Glutamatergic neuron (in vitro differentiated cells): ENCODE data around the gene BFSP1. TPM values are rescaled to one million over a fixed set of nuclear protein-coding genes. Genes with fewer than 3 reads are reported as not detected.

ENCODE experiments used
- DNase-seq: peaks from one replicate; pipeline ENCODE4 v3.0.0; 2022
- H3K27ac Mint-ChIP-seq: one replicate; pipeline ENCODE4 v1.8.0; 2020; ENCODE audit warnings: mild to moderate bottlenecking, mixed read lengths, inconsistent platforms; ENCODE audit not compliant: unreplicated experiment
- H3K27me3 Mint-ChIP-seq: one replicate; pipeline ENCODE4 v1.8.0; 2020; ENCODE audit warnings: mild to moderate bottlenecking, moderate library complexity, mixed read lengths, inconsistent platforms; ENCODE audit not compliant: unreplicated experiment
- H3K36me3 Mint-ChIP-seq: one replicate; pipeline ENCODE4 v1.8.0; 2020; ENCODE audit warnings: mild to moderate bottlenecking, mixed read lengths, inconsistent platforms; ENCODE audit not compliant: unreplicated experiment
- H3K4me1 Mint-ChIP-seq: one replicate; pipeline ENCODE4 v1.8.0; 2020; ENCODE audit warnings: mild to moderate bottlenecking, low read depth, mixed read lengths, inconsistent platforms; ENCODE audit not compliant: unreplicated experiment
- H3K4me3 Mint-ChIP-seq: one replicate; pipeline ENCODE4 v1.8.0; 2020; ENCODE audit warnings: mild to moderate bottlenecking, mixed read lengths, inconsistent platforms; ENCODE audit not compliant: unreplicated experiment
- H3K9me3 Mint-ChIP-seq: one replicate; pipeline ENCODE4 v1.8.0; 2020; ENCODE audit warnings: mild to moderate bottlenecking, moderate library complexity, mixed read lengths, inconsistent platforms; ENCODE audit not compliant: unreplicated experiment
- CTCF ChIP-seq: fragments of 200-600 bp; sonication (generic); IDR thresholded peaks from one replicate; pipeline ENCODE4 v1.5.0; 2021; ENCODE audit not compliant: partially characterized antibody, unreplicated experiment
- total RNA-seq: library from RNA; stranded (reverse); fragmentation: NEBNext Ultra II Directional; extraction: Animal tissue kit (Norgen Biotek cat#: 25700); gene quantifications from one replicate; pipeline ENCODE4 v1.2.1, GENCODE V29; 2021; ENCODE audit not compliant: unreplicated experiment

BFSP1 gene
- total RNA-seq, 1 donor from 2014 or later, result 0.69 TPM

DNA sequence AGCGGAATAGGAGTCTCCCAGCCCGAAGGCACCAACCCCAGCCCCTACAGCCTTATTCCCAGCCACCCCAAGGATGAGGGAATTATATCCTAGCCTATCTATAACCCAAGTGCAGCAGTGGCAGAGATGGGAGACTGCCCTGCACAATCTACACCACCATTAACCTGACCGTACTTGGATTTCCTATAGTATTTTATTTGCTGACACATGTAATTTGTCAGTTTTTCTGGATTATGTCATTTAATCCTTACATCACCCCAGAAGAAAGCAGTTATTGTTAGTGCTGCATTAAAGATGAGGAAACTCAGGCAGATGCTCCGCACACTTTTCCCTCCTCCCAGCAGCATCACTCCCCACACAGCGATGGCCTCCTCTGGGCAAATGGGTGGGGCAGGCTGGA is 6.0 kb downstream of the BFSP1 start:
- Mint-ChIP-seq H3K4me3 (no peak overlapping the region), H3K27me3 (peaks cover 3% of the 10 kb centered on the region)

DNA sequence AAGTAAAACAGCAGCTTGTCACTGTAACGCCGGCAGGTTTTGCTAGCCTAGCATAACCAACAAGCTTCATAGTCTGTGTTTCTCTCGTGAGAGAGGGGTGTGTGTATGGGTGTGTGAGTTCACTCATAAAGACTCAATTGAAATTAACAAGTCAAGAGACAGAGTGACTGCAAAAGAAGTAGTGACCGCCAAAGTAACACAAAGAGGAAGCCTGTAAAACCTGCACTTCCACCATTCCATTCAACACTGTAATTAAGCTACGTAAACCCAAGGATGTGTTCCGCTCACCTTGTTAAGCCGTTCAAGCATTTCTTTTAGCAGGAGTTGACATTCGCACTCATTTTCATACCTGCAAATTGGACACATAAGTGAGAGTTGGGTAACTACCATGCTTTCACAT is 6.6 kb downstream of the BFSP1 start:
- Mint-ChIP-seq H3K27me3 (peaks cover 3% of the 10 kb centered on the region), H3K4me3 (no peak overlapping the region), H3K36me3 (peaks cover 4% of the 10 kb centered on the region), H3K27ac (no peak overlapping the region), H3K9me3 (peaks cover 5% of the 10 kb centered on the region), H3K4me1 (no peaks in the 10 kb centered on the region)
- DNase-seq, result no peak
- no peak for TF ChIP-seq CTCF

More for the DNA sequence above, 6.0 kb downstream of the BFSP1 start:
- no peak for TF ChIP-seq CTCF
- Mint-ChIP-seq H3K9me3 (peaks cover 5% of the 10 kb centered on the region), H3K36me3 (peaks cover 4% of the 10 kb centered on the region), H3K4me1 (no peaks in the 10 kb centered on the region), H3K27ac (no peak overlapping the region)
- no peak for DNase-seq

DNA sequence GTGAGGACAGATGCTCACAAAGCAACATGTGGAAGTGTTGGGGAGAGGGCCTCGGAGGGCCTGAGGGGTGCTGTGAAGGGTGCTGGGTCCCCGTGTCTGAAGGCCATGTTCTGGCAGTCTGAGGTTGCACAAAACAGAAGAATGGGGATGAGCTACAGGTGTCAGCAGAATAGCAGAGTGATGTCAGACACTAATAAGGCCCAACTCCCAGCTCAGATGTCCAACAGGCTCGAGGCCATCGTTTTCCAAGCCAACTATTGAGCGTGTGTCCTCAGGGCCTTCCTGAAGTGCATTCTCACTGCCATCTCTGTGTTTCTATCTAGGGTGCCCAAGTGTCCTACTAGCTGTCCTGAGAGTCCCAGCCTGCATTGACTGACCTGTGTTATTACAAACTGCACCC is 7.9 kb downstream of the BFSP1 start:
- H3K4me3 Mint-ChIP-seq, result no peak overlapping the region
- no peak overlapping the region for H3K27ac Mint-ChIP-seq
- no peaks in the 10 kb centered on the region for H3K4me1 Mint-ChIP-seq
- H3K9me3 Mint-ChIP-seq, result peaks cover 5% of the 10 kb centered on the region
- no peak for TF ChIP-seq CTCF
- peaks cover 3% of the 10 kb centered on the region for H3K27me3 Mint-ChIP-seq
- no peaks in the 10 kb centered on the region for H3K36me3 Mint-ChIP-seq
- DNase-seq, result no peak

GRCh38 chr20:17522528-17522927 is 8.7 kb downstream of the BFSP1 start:
- Mint-ChIP-seq H3K4me1 (no peaks in the 10 kb centered on the region), H3K27me3 (peaks cover 3% of the 10 kb centered on the region), H3K4me3 (no peak overlapping the region), H3K36me3 (no peaks in the 10 kb centered on the region), H3K9me3 (peaks cover 5% of the 10 kb centered on the region), H3K27ac (no peak overlapping the region)
- no peak for TF ChIP-seq CTCF
- DNase-seq, result no peak

GRCh38 chr20:17520583-17520982 is 10.6 kb downstream of the BFSP1 start:
- Mint-ChIP-seq H3K36me3 (no peaks in the 10 kb centered on the region), H3K27me3 (peaks cover 3% of the 10 kb centered on the region), H3K9me3 (peaks cover 3% of the 10 kb centered on the region), H3K27ac (no peak overlapping the region), H3K4me3 (no peak overlapping the region), H3K4me1 (no peaks in the 10 kb centered on the region)
- DNase-seq, result no peak
- no peak for TF ChIP-seq CTCF
